NCI-H187 (cell line): Measurements from ENCODE around the gene WWOX.

ENCODE experiments used
- DNase-seq, 2 experiments: peaks; one replicate each; lab custom pipeline; 2025; lab: John Stamatoyannopoulos, UW

Gene WWOX

DNA sequence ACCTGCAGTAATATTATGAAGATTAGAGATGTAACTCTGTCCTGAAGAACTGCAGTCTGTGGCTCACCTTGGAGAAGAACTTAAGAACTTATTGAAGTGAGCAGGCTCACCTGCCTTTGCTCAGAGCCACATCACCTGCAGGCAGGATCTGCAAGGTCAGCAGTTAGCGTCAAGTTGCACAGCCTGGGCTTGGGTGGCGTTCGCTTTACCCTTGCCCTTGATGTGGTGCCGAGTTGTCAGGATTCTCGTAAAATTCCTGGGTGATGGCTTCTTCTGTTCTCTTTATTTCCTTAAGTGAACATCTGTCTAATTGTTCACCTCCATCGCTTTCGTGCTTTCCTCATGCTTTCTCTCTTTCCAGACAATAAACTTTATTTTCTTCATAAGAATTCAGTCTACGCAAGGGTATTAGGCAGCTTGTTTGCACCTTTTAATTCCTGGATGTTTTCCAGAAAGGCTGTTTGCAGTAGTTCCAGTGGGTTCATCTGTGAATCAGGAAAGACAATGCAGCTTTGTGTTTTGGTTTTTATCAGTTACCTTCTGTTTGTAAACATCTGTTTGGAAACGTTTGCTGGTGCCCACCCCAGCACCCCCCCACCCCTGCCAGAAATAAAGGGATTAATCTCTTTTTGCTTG lies 254.3 kb downstream of the WWOX start:
- DNase-seq: no peak

DNA sequence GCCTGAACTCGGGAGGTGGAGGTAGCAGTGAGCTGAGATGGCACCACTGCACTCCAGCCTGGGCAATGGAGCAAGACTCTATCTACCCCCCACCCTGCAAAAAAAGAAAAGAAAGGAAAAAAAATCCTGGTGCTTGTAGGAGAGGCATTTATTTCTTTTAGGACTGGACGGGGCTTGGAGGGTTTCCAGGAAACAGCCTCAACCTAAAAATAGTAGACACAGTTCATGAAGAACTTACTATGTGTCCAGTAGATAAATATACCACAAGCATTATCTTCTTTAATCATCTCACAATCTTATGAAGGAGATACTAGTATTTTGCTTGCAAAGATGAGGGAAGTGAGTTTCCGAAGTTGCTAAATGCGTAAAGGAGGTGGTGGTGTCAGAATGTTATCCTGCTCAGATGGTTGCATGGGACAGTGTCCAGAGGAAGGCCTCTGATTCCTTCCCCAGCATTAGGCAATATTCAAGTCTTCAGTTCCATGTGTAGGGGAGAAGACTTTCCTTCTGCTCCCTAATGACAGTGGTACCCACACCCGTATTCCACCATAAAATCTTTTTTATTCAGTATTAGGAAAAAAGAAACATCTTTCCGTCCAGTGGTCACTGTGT lies 263.2 kb downstream of the WWOX start:
- no peak for DNase-seq

DNA sequence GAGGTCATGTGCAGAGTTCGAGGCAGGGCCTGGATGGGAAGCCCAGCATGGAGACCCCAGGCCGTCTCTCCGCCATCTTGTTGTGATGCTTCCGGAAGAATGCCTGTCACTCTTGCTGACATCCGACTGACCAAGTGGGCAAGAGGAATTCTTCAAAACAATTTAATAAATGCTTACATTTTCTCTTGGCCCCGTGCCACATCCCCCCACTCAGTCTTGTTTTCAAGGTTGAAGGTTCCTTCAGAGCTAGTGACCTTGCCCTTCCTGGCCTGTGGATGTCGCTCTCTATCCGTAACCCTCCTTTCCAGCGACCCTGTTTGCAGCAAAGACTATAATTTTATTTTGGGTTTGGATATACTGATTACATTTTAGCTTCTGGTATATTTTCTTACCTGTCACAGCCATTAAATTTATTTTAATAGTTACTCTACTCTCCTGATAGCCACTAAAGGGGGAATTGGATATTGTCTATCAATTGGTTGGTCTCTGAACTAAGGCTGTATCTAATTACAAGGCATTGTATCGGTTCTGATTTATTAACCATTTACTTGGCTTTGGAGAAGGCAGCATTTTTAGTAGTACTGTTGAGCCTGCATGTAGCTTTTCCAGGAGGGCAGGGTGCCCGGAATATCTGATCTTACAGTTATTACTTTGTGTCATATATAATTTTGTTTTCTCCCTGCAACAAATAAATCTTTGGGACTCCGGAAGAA lies 264.5 kb downstream of the WWOX start:
- no peak for DNase-seq

DNA sequence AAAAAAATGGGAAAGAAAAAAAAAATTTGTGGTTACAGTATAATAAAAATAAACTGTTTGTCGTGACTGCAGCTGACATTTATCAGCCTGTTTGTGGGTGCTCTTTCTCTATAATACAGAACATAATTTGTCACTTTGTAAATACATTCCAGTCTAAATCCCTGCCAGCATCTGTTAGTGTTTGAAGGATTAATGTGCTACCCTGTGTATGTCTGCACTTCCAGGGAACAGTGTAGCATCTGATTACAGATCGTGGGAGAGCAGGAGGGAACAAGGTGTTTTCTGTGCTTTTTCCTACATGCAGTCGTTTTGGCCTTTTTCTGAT lies 265.1 kb downstream of the WWOX start:
- no peak for DNase-seq

DNA sequence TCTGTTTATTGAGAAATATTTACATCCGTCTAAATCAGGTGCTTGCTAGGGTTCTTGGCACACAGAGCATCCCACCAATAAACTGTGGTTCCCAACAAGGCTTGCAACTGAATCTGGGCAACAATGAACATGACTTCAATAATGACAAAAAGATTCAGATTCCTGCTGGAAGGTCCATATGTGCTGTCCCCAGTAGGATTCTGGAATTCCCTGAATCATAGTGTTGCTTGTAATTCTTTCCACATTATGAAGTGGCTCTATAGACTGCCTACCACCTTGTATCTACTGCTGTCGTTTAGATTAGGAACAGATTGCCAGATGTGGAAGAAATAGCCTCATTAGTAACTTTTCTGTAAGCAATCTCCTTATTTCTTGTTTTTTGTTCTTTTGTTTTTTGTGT lies 265.9 kb downstream of the WWOX start:
- no peak for DNase-seq

DNA sequence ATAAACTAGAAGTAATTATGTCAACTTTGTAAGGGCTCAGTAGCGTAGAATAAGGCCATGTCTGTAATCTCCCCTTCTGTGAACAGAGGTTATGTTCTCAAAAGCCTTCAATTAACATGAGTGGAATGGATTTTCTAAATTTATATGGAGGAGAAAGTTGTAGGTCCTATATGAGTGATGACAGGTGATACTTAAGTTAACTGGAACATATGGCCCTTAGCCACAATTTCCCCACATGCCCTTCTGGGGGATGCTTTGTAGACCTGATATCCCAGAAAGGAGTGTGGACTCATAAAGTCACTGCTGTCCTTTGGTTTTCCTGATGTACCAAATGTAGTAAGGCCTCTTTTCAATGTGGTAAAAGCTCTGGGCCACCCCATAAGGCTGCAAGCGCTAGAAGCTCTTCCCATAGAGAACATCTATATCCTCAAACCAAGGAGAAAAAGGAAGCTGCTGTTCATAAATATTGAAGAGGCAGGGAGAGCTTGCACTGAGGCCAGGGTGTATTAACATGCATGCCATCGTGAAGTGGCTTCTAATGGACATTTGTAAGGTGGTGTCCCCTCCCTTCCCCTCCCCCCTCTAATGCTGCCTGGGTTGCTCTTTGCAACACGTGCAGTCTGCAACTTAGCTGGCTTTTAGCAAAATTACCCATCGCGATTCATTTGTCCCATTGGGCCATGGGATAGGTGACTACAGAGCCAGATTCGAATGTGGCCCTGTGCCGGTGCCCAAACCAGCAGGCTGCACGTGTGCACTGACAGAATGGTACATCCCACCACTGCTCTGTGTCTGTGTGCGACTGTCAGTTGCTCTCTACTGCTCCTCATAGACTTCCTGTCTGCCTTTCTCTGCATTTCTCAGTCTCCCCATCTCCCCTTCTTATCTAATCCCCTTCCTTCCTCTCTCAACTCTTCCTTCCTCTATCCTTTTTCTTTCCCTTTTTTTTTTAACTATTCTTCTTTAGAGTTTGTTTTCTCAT lies 269.0 kb downstream of the WWOX start:
- no peak for DNase-seq

DNA sequence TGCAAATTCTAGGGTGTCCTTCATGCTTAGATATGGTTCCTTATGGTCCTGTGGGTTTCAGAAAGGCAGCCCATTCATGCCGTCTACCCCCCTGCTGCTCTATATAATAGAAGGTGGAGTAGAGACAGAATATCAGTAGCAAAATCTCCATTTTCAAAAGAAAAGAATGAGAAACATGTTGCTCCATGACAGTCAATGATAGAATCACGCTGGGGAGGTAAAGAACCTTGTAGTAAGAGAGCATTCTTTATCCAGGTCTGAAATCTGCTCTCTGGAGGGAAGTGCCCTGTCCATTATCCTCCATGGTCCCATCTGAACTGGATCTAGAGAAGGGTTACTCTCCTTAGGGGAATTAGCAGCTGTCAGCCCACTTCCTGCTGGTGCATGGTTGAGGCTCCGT lies 272.8 kb downstream of the WWOX start:
- no peak for DNase-seq

DNA sequence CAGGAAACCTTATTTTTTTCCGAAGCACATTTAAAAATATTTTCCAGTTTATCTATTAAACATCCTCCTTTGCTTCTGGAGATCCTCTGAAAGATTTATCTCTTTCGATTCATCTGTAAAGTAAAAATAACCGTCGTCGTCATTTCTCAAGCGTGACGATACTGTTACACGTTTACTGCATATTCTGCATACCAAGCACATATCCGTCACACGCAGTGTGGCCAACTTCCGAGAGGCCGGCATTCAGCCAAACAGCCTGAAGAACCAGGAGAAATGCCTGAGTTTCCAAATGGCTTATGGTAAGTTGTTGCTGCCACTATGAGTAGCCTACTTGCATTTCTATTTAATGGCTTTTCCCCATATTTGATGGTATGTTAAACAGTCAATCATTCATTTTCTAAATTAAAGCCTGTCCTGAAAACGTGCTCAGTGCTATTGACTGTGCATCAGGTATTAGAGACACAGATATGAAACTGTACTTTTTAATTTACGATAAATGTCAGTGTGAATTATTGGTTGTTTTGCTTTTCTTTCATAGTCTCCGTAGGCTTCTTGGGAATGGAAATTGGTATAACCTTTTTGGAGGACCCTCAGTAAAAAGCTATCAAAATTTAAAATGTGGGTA lies 275.7 kb downstream of the WWOX start:
- no peak for DNase-seq

DNA sequence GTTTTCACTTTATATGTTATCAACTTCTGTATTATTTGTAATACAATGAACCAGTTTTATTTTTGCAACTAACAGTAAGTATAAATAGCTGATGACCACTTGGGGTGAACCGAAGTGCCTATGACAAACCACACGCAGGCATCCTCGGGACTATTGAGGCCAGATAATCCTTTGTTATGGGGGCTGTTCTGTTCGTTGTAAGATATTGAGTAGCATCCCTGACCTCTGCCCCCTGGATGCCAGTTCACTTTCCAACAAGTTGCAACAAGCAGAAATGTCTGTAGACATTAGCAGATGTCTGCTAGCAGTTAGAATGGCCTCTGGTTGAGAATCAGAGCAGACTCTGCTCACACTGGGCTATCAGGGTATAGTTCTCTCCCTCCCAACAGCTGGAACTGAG lies 277.0 kb downstream of the WWOX start:
- DNase-seq: no peak

DNA sequence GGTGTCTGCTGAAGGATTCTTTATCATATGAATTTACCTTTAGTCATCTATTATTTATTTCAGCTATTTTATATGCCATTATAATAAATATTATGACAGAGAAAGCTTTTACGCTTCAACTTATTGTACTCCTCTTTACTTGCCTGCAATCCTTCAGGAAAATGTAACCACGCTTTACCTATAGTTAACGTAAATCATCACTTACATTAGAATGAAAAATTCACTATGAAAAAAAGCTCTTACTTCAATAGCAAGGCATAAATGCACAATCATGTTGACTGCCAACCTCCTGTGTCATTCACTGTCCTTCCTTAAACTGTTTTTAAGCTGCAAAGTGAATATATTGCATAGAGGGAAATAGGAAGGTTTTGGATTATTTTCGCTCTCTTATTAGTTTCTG lies 277.9 kb downstream of the WWOX start:
- DNase-seq: no peak

DNA sequence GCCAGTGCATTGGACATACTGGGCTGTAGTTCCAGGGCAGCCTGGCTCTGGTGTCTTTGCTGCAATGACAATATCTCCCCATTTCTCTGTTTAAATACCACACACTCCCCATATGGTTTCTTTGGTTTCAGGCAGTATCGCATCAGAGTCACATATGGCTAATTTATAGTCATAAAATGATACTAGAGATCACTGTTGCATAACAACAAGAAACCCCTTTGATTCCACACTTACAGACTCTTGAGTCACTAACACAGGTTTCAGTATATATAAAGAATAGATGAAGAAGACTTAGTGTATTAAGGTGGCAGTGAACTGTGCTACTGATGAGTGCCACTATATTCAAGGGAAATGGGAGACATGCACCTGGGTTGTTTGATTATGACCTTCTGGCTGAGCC lies 281.6 kb downstream of the WWOX start:
- DNase-seq: no peak

DNA sequence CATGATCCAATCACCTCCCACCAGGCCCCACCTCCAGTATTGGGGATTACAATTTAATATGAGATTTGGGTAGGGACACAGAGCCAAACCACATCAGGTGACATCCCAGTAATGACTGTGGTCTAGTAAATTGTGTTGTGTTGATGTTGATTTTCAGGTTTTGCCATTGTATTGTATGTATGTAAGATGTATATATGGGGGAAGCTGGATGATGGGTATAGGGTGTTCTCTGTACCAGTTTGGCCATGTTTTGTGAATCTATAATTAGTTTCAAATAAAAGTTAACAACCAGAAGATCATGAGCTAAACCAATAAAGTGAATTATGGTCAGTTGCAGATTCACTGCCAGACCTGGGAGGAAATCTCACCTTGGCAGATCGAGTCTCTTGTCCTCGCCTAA lies 283.7 kb downstream of the WWOX start:
- DNase-seq: no peak

DNA sequence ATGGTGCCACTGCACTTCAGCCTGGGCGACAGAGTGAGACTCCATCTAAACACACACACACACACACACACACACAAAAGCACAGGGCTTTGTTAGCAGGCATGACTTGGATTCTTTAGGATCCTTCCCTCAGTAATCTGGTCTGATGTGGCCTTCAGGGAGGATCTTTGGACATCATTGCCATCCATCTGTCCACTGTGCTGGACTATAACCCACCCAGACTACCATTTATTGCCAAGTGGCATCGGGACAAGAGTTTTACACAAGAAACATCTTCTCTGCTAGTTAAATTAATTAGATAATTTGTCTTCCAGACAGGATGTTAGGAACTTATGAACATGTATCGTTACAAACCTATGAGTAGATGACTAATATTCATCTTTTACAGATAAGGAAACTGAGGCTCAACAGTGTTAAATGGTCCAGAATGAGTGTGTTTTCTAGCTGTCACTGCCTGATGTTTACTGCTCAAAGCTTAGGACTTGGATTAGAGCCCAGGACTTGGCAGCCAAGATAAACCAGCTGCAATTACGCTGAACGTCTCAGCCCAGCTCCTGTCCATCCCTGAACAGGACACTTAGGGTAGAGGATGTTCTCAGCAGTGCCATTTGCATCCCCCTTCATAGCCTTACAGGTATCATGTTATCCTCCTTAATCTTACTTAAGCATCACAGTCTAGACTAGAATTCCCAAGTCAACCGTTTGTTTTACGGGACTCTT lies 285.8 kb downstream of the WWOX start:
- DNase-seq: no peak

DNA sequence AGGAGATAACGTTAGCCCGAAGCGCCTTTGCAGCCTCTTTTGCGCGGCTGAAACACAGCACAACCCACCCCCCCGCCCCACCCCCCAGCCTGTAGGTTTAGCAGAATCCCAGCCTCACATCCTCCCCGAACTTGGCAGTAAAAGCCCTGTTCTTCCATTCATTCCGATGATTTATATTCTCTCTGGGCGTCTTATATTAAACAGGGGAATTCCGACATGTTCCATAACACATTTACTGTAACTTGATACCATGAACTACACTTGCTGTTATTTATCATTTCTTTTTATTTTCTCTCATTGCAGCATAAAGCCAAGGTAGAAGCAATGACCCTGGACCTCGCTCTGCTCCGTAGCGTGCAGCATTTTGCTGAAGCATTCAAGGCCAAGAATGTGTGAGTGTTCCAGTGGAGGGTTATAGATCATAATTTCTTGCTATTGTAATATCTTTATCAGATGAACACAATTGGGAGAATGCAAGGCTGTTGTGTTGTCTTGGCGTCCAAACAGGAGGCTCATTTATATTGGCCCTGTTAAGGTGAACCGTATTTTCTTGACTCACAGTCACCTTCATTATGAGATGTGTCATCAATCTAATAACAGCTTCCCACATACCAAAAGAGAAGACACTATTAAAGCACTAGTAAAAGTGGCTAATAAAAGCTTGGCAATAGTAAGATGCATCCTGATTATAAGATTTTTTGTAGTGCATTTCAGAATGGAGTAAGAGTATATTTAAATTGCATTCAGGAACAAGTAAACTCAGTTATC lies 287.3 kb downstream of the WWOX start:
- DNase-seq: no peak

DNA sequence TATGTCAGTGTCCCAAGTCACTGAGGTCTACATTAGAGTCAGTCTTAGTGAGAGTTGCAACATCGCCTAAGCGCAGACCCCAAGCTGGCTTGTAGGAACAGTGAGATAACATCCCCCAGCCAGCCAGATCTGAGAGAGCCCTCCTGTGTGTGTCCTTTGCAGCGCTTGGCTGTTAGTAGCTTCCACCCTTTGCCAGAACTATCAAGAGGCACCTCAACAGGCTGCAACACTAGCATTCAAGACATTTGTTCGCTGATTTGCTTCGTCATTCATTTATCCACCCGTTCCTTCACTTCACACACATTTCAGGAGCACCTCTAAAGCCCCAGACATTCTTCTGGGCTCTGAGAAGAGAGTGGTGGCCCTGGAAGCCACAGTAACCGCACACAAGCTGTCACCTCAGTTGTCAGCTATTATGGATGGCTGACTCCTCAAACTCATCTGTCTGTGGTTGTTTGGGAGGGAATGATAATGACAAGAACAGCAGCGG lies 289.6 kb downstream of the WWOX start:
- no peak for DNase-seq

DNA sequence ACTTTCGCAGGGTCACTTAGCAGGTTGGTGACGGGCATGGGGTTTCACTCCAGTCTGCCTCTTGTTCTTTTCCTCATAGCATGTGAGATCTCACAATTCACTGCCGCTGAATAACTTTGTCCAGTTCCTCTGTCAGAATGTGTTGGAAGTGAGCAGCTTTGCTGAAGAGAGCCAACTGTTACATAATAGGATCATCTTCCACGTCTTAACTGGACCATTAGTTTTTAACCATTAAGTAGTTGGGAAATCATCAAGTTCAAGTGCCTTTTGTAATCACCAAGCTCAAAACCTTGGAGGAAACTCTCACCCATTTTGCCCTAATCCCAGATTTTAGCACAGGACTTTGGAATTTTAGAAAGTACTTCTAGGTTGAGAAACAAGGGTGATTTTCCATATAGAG lies 290.6 kb downstream of the WWOX start:
- no peak for DNase-seq

DNA sequence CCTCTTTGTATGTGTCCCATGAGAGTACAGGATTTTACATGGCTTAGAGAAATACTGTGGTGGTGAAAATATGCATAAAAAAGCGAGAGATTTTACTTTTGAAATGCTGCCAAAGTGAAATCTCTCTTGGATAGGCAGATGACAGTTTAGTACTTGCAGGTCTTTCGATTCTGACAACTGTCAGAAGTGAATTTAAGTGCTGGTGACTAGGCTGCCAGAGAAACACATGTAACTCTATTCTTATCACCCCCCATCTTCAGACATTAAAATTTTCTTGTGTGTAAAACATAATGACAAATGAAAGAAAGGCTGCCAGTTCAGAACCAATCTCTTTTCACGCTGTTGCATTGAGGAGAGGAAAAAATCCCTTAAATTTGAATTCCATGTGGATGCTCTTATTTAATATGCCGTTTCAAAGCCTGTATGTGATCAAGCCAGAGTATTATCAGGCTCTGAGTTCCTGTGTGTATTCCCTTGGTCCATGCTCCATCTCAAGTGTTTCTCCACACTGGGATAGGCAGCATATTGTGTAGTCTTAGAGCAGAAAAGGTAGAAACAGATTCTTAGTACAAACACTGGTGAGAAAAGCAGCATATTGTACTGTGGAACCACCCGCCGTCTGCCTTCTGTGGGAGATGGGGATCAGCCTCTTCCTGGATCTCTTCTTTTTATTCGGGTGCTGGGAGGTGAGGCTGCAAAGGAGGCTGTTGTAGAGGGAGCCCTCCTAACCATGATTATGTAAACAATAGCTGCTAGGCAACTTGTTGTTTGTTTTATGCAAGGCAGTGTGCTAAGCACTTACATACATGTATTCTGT lies 291.3 kb downstream of the WWOX start:
- no peak for DNase-seq

DNA sequence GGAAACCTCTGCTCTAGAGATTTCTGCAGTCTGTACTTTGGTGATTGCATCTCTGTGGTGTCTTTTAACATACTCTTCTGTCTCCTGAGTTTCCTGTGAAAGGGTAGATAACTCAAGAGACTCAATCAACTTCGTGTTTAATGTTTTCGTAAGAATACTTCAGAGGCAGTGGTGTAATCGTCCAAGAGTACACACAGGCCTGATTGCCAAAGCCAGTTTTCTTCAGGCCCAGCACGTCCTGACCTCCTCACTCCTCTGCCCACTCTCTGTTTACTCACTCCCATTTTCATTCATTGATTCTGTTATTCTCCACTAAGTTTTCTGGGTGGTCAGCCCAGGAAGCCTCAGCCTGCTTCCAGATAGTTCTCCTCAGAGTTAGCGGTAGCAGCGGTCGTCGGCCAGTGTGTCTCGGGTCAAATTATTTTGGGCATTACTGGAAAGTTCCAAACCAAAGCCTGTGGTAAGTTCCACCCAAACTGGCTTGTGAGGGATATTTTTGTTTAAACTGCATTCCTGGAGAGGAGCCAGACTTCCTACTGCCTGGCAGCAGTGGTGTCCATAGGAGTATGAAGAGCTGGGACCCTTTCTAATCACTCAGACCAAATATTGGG lies 293.2 kb downstream of the WWOX start:
- no peak for DNase-seq

DNA sequence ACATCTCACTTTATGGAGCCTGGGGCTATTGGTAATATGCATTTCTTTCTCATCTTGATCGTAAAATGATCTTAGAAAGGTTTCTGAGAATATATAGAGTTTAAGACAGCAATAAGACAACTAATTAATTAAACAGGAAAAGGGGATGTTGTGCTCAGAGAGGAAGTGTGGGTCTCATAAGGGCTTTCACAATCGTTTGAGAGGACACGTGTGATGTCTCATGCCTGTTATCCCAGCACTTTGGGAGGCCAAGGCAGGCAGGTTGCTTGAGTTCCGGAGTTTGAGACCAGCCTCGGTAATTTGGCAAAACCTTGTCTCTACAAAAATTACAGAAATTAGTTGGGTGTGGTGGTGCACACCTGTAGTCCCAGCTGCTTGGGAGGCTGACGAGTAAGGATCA lies 295.6 kb downstream of the WWOX start:
- DNase-seq: no peak
